HEK293 (cell line): ENCODE data around the gene KARS1.

Experiments used
- CTCF ChIA-PET: fragments of 350-600 bp; formaldehyde crosslinking; extraction: SDS; loops from one replicate; lab custom pipeline; 2021; ENCODE audit warnings: antibody characterized with exemption; lab: Yijun Ruan, JAX
- POLR2A ChIA-PET: fragments of 300-600 bp; formaldehyde crosslinking; extraction: SDS; loops from one replicate; lab custom pipeline; 2020; ENCODE audit warnings: antibody characterized with exemption, inconsistent platforms; lab: Yijun Ruan, JAX
- H3K27ac ChIP-seq: fragments of 200-500 bp; sonication (Bioruptor generic); 2 replicates; pipeline ENCODE4 v1.5.1; 2014; ENCODE audit warnings: low read depth, low read length, control low read depth, inconsistent platforms; ENCODE audit errors: extremely low read depth
- H3K36me3 ChIP-seq, 2 experiments: fragments of 200-500 bp in 1 of 2; sonication (Bioruptor generic) in 1 of 2; 1 replicate in 1 of 2; 2 replicates in 1 of 2; pipeline ENCODE4 v1.5.1; 2014 to 2017; ENCODE audit warnings: inconsistent platforms in 2 of 2, low read length in 2 of 2; ENCODE audit not compliant: control insufficient read depth in 2 of 2, insufficient read depth in 1 of 2
- H3K4me1 ChIP-seq: fragments of 200-500 bp; sonication (Bioruptor generic); 2 replicates; pipeline ENCODE4 v1.5.1; 2014; ENCODE audit warnings: mild to moderate bottlenecking, low read length, inconsistent platforms; ENCODE audit not compliant: control insufficient read depth, insufficient read depth
- H3K4me3 ChIP-seq: 2 replicates; pipeline ENCODE4 v1.5.1; 2011; ENCODE audit warnings: low read depth, mild to moderate bottlenecking, control low read depth, low read length, moderate library complexity
- H3K9me3 ChIP-seq: fragments of 200-500 bp; sonication (Bioruptor generic); 2 replicates; pipeline ENCODE4 v1.5.1; 2014; ENCODE audit warnings: low read depth, low read length, inconsistent platforms; ENCODE audit not compliant: control insufficient read depth, insufficient read depth
- KLF1 ChIP-seq: fragments of 450-650 bp; formaldehyde crosslinking; IDR thresholded peaks from 2 replicates; pipeline ENCODE4 v1.5.1; 2016; ENCODE audit warnings: missing biosample characterization, missing genetic modification characterization
- KLF8 ChIP-seq: fragments of 450-650 bp; formaldehyde crosslinking; IDR thresholded peaks from 2 replicates; pipeline ENCODE4 v1.5.1; 2016; ENCODE audit warnings: missing biosample characterization, missing genetic modification characterization
- MEIS1 ChIP-seq: sonication (generic); formaldehyde crosslinking; IDR thresholded peaks from 2 replicates; pipeline ENCODE4 v1.8.1; 2022; ENCODE audit warnings: missing genetic modification reagents, mild to moderate bottlenecking, borderline replicate concordance
- SETDB1 ChIP-seq: IDR thresholded peaks from one replicate; pipeline ENCODE4 v1.6.1; 2017; ENCODE audit warnings: mild to moderate bottlenecking, low read length, moderate library complexity, mixed read lengths; ENCODE audit not compliant: insufficient read length
- SP2 ChIP-seq: fragments of 450-650 bp; formaldehyde crosslinking; IDR thresholded peaks from 2 replicates; pipeline ENCODE4 v1.5.1; 2016; ENCODE audit warnings: missing biosample characterization, missing genetic modification characterization
- ZFP3 ChIP-seq: fragments of 450-650 bp; formaldehyde crosslinking; IDR thresholded peaks from 2 replicates; pipeline ENCODE4 v1.5.1; 2016; ENCODE audit warnings: low read depth, missing biosample characterization, missing genetic modification characterization
- ZNF133 ChIP-seq: fragments of 450-650 bp; formaldehyde crosslinking; IDR thresholded peaks from 2 replicates; pipeline ENCODE4 v1.5.1; 2016; ENCODE audit warnings: missing biosample characterization, missing genetic modification characterization
- ZNF140 ChIP-seq: fragments of 450-650 bp; formaldehyde crosslinking; IDR thresholded peaks from 2 replicates; pipeline ENCODE4 v1.5.1; 2016; ENCODE audit warnings: missing biosample characterization, missing genetic modification characterization
- ZNF530 ChIP-seq: fragments of 450-650 bp; formaldehyde crosslinking; IDR thresholded peaks from 2 replicates; pipeline ENCODE4 v1.5.1; 2016; ENCODE audit warnings: low read depth, missing biosample characterization, missing genetic modification characterization
- ZNF600 ChIP-seq: fragments of 450-650 bp; formaldehyde crosslinking; IDR thresholded peaks from 2 replicates; pipeline ENCODE4 v1.5.1; 2016; ENCODE audit warnings: missing biosample characterization, missing genetic modification characterization
- ZNF707 ChIP-seq: fragments of 450-650 bp; formaldehyde crosslinking; IDR thresholded peaks from 2 replicates; pipeline ENCODE4 v1.5.1; 2016; ENCODE audit warnings: missing biosample characterization, missing genetic modification characterization
- ZNF747 ChIP-seq: fragments of 450-650 bp; formaldehyde crosslinking; IDR thresholded peaks from 2 replicates; pipeline ENCODE4 v1.5.1; 2016; ENCODE audit warnings: missing biosample characterization, missing genetic modification characterization
- ZSCAN16 ChIP-seq: fragments of 450-650 bp; formaldehyde crosslinking; IDR thresholded peaks from 2 replicates; pipeline ENCODE4 v1.5.1; 2016; ENCODE audit warnings: missing biosample characterization, missing genetic modification characterization
- TF ChIP-seq, protein P1 (sequence below): IDR thresholded peaks from 2 replicates; pipeline ENCODE4 v1.6.1; 2011; ENCODE audit warnings: mild to moderate bottlenecking, low read depth, low read length, borderline replicate concordance
- TF ChIP-seq, protein P2 (sequence below): fragments of 450-650 bp; formaldehyde crosslinking; IDR thresholded peaks from 2 replicates; pipeline ENCODE4 v1.5.1; 2016; ENCODE audit warnings: missing biosample characterization, missing genetic modification characterization
- TF ChIP-seq, protein P3 (sequence below): fragments of 450-650 bp; formaldehyde crosslinking; IDR thresholded peaks from 2 replicates; pipeline ENCODE4 v1.5.1; 2016; ENCODE audit warnings: missing biosample characterization, missing genetic modification characterization
- TF ChIP-seq, protein P4 (sequence below): fragments of 450-650 bp; formaldehyde crosslinking; IDR thresholded peaks from 2 replicates; pipeline ENCODE4 v1.5.1; 2016; ENCODE audit warnings: missing biosample characterization, missing genetic modification characterization
- TF ChIP-seq, protein P5 (sequence below): fragments of 450-650 bp; formaldehyde crosslinking; IDR thresholded peaks from 2 replicates; pipeline ENCODE4 v1.5.1; 2017; ENCODE audit warnings: missing biosample characterization, mild to moderate bottlenecking, missing genetic modification characterization, moderate library complexity

Gene KARS1

DNA sequence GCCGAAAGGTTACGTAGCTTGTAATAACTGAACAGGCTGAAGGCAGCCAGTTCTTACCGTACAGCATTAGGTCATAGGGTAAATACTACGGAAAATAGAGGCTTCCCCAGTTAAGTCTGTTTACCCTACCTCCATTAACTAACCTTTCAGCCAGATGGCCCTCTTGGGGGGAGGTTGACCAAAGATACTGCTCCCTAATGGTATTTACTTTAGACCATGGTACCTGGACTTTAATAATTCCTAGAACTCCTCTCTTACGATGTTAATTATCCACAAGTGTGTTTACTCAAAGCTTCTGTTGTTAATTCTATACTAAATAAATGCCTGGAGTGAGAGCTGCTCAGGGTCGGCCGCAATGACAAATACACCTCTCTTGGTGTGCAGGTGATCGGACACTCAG, 14.6 kb downstream of the KARS1 start:
- H3K4me1 ChIP-seq = no peaks in the 10 kb centered on the region
- POLR2A ChIA-PET = interaction anchor here (0.7 to 1.8 kb wide), 3 partner anchors 10 to 15 kb away, joined by 3 to 8 read pairs (median 4); partner anchors contain the start of genes ADAT1, KARS1 and TERF2IP
- CTCF ChIA-PET = interaction anchor here (0.6 to 0.9 kb wide), 2 partner anchors 167 to 417 kb away, joined by 3 to 4 read pairs; no protein-coding TSS in a partner anchor
- TF ChIP-seq ZFP3 = no peak
- TF ChIP-seq, protein P1, sequence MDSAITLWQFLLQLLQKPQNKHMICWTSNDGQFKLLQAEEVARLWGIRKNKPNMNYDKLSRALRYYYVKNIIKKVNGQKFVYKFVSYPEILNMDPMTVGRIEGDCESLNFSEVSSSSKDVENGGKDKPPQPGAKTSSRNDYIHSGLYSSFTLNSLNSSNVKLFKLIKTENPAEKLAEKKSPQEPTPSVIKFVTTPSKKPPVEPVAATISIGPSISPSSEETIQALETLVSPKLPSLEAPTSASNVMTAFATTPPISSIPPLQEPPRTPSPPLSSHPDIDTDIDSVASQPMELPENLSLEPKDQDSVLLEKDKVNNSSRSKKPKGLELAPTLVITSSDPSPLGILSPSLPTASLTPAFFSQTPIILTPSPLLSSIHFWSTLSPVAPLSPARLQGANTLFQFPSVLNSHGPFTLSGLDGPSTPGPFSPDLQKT = no peak
- no peak for TF ChIP-seq ZNF747 (tag by site-specific recombination)
- no peak for TF ChIP-seq KLF8
- no peak for TF ChIP-seq ZNF707 (tag by site-specific recombination)
- TF ChIP-seq KLF1 (tag by site-specific recombination) = no peak
- TF ChIP-seq SP2 (tag by site-specific recombination) = no peak
- TF ChIP-seq MEIS1 (CRISPR knock-in tag) = no peak
- TF ChIP-seq, protein P2, sequence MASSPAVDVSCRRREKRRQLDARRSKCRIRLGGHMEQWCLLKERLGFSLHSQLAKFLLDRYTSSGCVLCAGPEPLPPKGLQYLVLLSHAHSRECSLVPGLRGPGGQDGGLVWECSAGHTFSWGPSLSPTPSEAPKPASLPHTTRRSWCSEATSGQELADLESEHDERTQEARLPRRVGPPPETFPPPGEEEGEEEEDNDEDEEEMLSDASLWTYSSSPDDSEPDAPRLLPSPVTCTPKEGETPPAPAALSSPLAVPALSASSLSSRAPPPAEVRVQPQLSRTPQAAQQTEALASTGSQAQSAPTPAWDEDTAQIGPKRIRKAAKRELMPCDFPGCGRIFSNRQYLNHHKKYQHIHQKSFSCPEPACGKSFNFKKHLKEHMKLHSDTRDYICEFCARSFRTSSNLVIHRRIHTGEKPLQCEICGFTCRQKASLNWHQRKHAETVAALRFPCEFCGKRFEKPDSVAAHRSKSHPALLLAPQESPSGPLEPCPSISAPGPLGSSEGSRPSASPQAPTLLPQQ (tag by site-specific recombination) = no peak
- TF ChIP-seq, protein P3, sequence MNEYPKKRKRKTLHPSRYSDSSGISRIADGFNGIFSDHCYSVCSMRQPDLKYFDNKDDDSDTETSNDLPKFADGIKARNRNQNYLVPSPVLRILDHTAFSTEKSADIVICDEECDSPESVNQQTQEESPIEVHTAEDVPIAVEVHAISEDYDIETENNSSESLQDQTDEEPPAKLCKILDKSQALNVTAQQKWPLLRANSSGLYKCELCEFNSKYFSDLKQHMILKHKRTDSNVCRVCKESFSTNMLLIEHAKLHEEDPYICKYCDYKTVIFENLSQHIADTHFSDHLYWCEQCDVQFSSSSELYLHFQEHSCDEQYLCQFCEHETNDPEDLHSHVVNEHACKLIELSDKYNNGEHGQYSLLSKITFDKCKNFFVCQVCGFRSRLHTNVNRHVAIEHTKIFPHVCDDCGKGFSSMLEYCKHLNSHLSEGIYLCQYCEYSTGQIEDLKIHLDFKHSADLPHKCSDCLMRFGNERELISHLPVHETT (tag by site-specific recombination) = no peak
- TF ChIP-seq, protein P4, sequence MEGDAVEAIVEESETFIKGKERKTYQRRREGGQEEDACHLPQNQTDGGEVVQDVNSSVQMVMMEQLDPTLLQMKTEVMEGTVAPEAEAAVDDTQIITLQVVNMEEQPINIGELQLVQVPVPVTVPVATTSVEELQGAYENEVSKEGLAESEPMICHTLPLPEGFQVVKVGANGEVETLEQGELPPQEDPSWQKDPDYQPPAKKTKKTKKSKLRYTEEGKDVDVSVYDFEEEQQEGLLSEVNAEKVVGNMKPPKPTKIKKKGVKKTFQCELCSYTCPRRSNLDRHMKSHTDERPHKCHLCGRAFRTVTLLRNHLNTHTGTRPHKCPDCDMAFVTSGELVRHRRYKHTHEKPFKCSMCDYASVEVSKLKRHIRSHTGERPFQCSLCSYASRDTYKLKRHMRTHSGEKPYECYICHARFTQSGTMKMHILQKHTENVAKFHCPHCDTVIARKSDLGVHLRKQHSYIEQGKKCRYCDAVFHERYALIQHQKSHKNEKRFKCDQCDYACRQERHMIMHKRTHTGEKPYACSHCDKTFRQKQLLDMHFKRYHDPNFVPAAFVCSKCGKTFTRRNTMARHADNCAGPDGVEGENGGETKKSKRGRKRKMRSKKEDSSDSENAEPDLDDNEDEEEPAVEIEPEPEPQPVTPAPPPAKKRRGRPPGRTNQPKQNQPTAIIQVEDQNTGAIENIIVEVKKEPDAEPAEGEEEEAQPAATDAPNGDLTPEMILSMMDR (tag by site-specific recombination) = no peak
- TF ChIP-seq ZNF133 (tag by site-specific recombination) = no peak
- no peak for TF ChIP-seq SETDB1
- no peak for TF ChIP-seq ZNF530 (tag by site-specific recombination)
- TF ChIP-seq ZNF140 (tag by site-specific recombination) = no peak
- TF ChIP-seq ZNF600 (tag by site-specific recombination) = no peak
- H3K36me3 ChIP-seq = peaks cover 36 to 98% of the 10 kb centered on the region in 2 experiments
- H3K4me3 ChIP-seq = no peak overlapping the region
- no peak overlapping the region for H3K27ac ChIP-seq
- H3K9me3 ChIP-seq = no peaks in the 10 kb centered on the region

DNA sequence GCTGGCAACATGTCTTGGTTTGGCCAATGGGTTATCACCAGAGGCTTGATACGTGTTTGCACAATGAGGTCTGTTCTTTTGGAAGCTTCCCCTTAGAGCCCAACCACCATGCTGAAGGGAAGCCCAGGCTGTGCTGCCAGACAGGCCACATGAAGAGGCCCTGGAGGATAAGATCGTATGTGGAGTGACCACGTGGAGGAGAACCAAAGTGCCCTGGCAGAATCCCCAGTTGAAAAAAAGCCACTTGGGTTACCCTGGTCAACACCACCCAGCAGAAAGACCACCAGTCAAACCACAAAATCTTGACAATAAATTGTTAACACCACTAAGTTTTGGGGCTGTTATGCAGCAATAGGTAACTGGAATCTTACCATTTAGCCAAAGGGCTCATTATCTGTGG, 17.4 kb downstream of the KARS1 start:
- Histone ChIP-seq H3K36me3 (peaks cover 12 to 92% of the 10 kb centered on the region in 2 experiments), H3K4me3 (no peak overlapping the region), H3K9me3 (no peaks in the 10 kb centered on the region), H3K27ac (no peak overlapping the region), H3K4me1 (no peaks in the 10 kb centered on the region; the same call in 1 of the 2 replicates)
- ChIA-PET CTCF (interaction anchor here (0.5 kb wide), 1 partner anchor 1405 kb away, joined by 4 read pairs; no protein-coding TSS in a partner anchor), POLR2A (interaction anchor here (1.1 to 1.4 kb wide), 3 partner anchors 12 to 119 kb away, joined by 7 to 9 read pairs (median 7); partner anchors contain the start of genes KARS1 and TERF2IP)
- no peak for TF ChIP-seq ZSCAN16 (tag by site-specific recombination)
- TF ChIP-seq, protein P5, sequence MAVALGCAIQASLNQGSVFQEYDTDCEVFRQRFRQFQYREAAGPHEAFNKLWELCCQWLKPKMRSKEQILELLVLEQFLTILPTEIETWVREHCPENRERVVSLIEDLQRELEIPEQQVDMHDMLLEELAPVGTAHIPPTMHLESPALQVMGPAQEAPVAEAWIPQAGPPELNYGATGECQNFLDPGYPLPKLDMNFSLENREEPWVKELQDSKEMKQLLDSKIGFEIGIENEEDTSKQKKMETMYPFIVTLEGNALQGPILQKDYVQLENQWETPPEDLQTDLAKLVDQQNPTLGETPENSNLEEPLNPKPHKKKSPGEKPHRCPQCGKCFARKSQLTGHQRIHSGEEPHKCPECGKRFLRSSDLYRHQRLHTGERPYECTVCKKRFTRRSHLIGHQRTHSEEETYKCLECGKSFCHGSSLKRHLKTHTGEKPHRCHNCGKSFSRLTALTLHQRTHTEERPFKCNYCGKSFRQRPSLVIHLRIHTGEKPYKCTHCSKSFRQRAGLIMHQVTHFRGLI (tag by site-specific recombination) = peak; percentile 44; the same call in 1 of the 2 replicates
